ENCODE results near the gene SGIP1.

Gene SGIP1

DNA sequence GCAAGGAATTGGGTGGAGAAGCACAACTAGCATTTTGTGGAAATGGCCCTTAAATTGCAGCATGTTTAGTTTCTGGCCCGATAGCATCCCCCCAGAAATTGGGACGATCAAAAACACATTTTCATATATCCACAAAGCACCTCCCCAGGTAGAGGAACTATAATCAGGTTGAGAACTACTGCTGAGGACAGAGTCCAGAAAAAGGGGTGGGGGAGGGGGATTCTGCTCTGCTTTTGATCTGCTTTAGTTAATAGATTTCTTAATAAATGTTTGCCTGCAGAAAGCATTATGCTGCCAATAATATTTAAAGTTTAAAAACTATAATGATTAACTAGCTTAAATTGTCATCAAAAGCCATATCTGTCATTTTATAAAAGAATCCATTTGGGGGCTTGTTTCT, 203.9 kb downstream of the SGIP1 start:
- no peak overlapping the region for H3K4me2 ChIP-seq
- H2AFZ ChIP-seq (ENCODE audit: low read depth): no peak overlapping the region
- no peak for TF ChIP-seq CTCF (conservative IDR thresholded peaks at IDR 0.05; ENCODE audit: low read depth, low read length)
- no peaks in the 10 kb centered on the region for H3K36me3 ChIP-seq (ENCODE audit: insufficient read depth)
- H3K4me1 ChIP-seq (ENCODE audit: low read depth, poor library complexity, severe bottlenecking): peaks cover 48% of the 10 kb centered on the region
- H3K9ac ChIP-seq: no peak overlapping the region
- H3K4me3 ChIP-seq (IDR thresholded peaks at IDR 0.05; ENCODE audit: insufficient read depth, low read depth, low read length): no peak overlapping the region
- H3K79me2 ChIP-seq (ENCODE audit: insufficient read depth, low read depth): no peaks in the 10 kb centered on the region
- H4K20me1 ChIP-seq (ENCODE audit: insufficient read depth): no peaks in the 10 kb centered on the region
- H3K27me3 ChIP-seq (ENCODE audit: insufficient read depth, low read depth): no peaks in the 10 kb centered on the region
- H3K27ac ChIP-seq: no peak overlapping the region

- Histone ChIP-seq H3K27ac (peak overlapping the region; percentile 55), H3K36me3 (ENCODE audit: insufficient read depth) (no peaks in the 10 kb centered on the region), H3K4me3 (IDR thresholded peaks at IDR 0.05; ENCODE audit: insufficient read depth, low read depth, low read length) (no peak overlapping the region), H3K27me3 (ENCODE audit: insufficient read depth, low read depth) (no peaks in the 10 kb centered on the region), H4K20me1 (ENCODE audit: insufficient read depth) (no peaks in the 10 kb centered on the region), H2AFZ (ENCODE audit: low read depth) (peak overlapping the region; percentile 66; the same call in 1 of the 2 replicates), H3K4me1 (ENCODE audit: low read depth, poor library complexity, severe bottlenecking) (peaks cover 30% of the 10 kb centered on the region), H3K4me2 (peak overlapping the region; percentile 78), H3K79me2 (ENCODE audit: insufficient read depth, low read depth) (no peaks in the 10 kb centered on the region), H3K9ac (no peak overlapping the region)
- TF ChIP-seq CTCF (conservative IDR thresholded peaks at IDR 0.05; ENCODE audit: low read depth, low read length): no peak
These were observed 205.6 kb downstream of the SGIP1 start for GRCh38 chr1:66739401-66740157.

DNA sequence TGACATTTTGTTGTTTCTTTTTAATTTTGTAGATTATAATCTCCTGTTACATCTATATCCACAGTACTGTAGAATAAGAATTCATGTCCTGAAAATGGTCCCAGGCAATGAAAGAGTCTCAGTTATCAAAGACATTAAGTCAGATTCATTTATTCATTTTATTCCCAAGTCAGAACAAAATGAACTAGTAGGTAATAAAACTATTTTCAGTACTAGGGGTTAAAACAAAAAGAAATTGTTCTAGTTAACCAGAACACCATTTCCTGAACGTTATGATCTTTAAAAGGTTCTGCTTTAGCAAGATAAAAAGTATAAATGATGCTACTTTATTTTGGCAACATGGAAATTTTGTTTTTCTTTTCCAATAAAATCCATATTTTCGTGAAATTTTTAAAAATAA, 211.5 kb downstream of the SGIP1 start:
- no peak overlapping the region for H2AFZ ChIP-seq (ENCODE audit: low read depth)
- no peaks in the 10 kb centered on the region for H4K20me1 ChIP-seq (ENCODE audit: insufficient read depth)
- no peaks in the 10 kb centered on the region for H3K79me2 ChIP-seq (ENCODE audit: insufficient read depth, low read depth)
- H3K9ac ChIP-seq: no peak overlapping the region
- no peak overlapping the region for H3K4me2 ChIP-seq
- TF ChIP-seq CTCF (conservative IDR thresholded peaks at IDR 0.05; ENCODE audit: low read depth, low read length): no peak
- no peaks in the 10 kb centered on the region for H3K27me3 ChIP-seq (ENCODE audit: insufficient read depth, low read depth)
- no peaks in the 10 kb centered on the region for H3K36me3 ChIP-seq (ENCODE audit: insufficient read depth)
- H3K4me1 ChIP-seq (ENCODE audit: low read depth, poor library complexity, severe bottlenecking): peaks cover 6% of the 10 kb centered on the region
- H3K4me3 ChIP-seq (IDR thresholded peaks at IDR 0.05; ENCODE audit: insufficient read depth, low read depth, low read length): no peak overlapping the region
- H3K27ac ChIP-seq: no peak overlapping the region

- H2AFZ ChIP-seq (ENCODE audit: low read depth): no peak overlapping the region
- no peaks in the 10 kb centered on the region for H3K27me3 ChIP-seq (ENCODE audit: insufficient read depth, low read depth)
These were observed 213.5 kb downstream of the SGIP1 start for GRCh38 chr1:66747501-66747900.

More at GRCh38 chr1:66747501-66747900, 213.5 kb downstream of the SGIP1 start:
- no peak for TF ChIP-seq CTCF (conservative IDR thresholded peaks at IDR 0.05; ENCODE audit: low read depth, low read length)
- Histone ChIP-seq H3K9ac (no peak overlapping the region), H3K36me3 (ENCODE audit: insufficient read depth) (no peaks in the 10 kb centered on the region), H3K4me2 (no peak overlapping the region), H3K4me3 (IDR thresholded peaks at IDR 0.05; ENCODE audit: insufficient read depth, low read depth, low read length) (no peak overlapping the region), H3K79me2 (ENCODE audit: insufficient read depth, low read depth) (no peaks in the 10 kb centered on the region), H4K20me1 (ENCODE audit: insufficient read depth) (no peaks in the 10 kb centered on the region), H3K27ac (no peak overlapping the region), H3K4me1 (ENCODE audit: low read depth, poor library complexity, severe bottlenecking) (no peaks in the 10 kb centered on the region)
